ENCODE data around the gene ATP12A.

DNA sequence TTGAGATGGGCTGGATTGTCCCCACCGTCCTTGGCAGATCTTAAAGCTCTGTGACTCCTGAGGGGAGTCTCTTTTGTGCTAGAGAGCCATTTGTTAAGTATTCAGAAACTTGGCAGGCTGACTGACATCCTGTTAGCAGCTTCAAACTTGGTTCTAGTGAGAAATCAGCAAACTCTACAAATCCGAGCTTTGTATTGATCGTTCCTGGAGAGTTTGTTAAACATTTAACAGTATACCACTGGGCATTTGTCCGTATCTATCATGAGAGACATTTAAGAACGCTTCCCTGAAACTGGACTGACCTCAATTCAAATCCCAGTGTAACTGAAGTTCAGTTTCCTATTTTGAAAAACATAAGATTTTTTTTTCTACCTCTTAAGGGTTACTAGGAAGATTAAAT lies 3.1 kb downstream of the ATP12A start:
- TF ChIP-seq, protein P1, sequence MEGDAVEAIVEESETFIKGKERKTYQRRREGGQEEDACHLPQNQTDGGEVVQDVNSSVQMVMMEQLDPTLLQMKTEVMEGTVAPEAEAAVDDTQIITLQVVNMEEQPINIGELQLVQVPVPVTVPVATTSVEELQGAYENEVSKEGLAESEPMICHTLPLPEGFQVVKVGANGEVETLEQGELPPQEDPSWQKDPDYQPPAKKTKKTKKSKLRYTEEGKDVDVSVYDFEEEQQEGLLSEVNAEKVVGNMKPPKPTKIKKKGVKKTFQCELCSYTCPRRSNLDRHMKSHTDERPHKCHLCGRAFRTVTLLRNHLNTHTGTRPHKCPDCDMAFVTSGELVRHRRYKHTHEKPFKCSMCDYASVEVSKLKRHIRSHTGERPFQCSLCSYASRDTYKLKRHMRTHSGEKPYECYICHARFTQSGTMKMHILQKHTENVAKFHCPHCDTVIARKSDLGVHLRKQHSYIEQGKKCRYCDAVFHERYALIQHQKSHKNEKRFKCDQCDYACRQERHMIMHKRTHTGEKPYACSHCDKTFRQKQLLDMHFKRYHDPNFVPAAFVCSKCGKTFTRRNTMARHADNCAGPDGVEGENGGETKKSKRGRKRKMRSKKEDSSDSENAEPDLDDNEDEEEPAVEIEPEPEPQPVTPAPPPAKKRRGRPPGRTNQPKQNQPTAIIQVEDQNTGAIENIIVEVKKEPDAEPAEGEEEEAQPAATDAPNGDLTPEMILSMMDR (IDR thresholded peaks at IDR 0.05): no peak
- no peak for TF ChIP-seq POLR2A (IDR thresholded peaks at IDR 0.05)

All from heart left ventricle (tissue), 13 donors.